HG03039 (cell line): ENCODE results near the gene NTF3.

Experiments used
- ATAC-seq: cut with Tn5 transposase; IDR thresholded peaks from one replicate; pipeline ENCODE4 v1.9.1; 2021; ENCODE audit warnings: mild to moderate bottlenecking, moderate library complexity; ENCODE audit not compliant: unreplicated experiment

Gene NTF3

GRCh38 chr12:5509557-5509956, 77.6 kb downstream of the NTF3 start:
- ATAC-seq, result no peak

- ATAC-seq, result no peak
Observed at GRCh38 chr12:5510251-5510805, 78.4 kb downstream of the NTF3 start.

- no peak for ATAC-seq
Observed at GRCh38 chr12:5511256-5511643, 79.3 kb downstream of the NTF3 start.

GRCh38 chr12:5511644-5512600, 80.0 kb downstream of the NTF3 start:
- no peak for ATAC-seq

GRCh38 chr12:5512601-5512970, 80.7 kb downstream of the NTF3 start:
- no peak for ATAC-seq

- no peak for ATAC-seq
Observed at GRCh38 chr12:5513406-5513805, 81.5 kb downstream of the NTF3 start.

- ATAC-seq, result no peak
Observed at GRCh38 chr12:5514016-5514415, 82.1 kb downstream of the NTF3 start.

- no peak for ATAC-seq
Observed at GRCh38 chr12:5514545-5514944, 82.6 kb downstream of the NTF3 start.

GRCh38 chr12:5515458-5515857, 83.5 kb downstream of the NTF3 start:
- no peak for ATAC-seq

- no peak for ATAC-seq
Observed at GRCh38 chr12:5516371-5517241, 84.7 kb downstream of the NTF3 start.

- ATAC-seq, result no peak
Observed at GRCh38 chr12:5518584-5519365, 86.9 kb downstream of the NTF3 start.

GRCh38 chr12:5520037-5520436, 88.1 kb downstream of the NTF3 start:
- no peak for ATAC-seq

GRCh38 chr12:5520831-5521230, 88.9 kb downstream of the NTF3 start:
- no peak for ATAC-seq

- ATAC-seq, result no peak
Observed at GRCh38 chr12:5521456-5522325, 89.8 kb downstream of the NTF3 start.

GRCh38 chr12:5522432-5523335, 90.8 kb downstream of the NTF3 start:
- ATAC-seq, result no peak

- no peak for ATAC-seq
Observed at GRCh38 chr12:5523396-5524115, 91.6 kb downstream of the NTF3 start.

GRCh38 chr12:5524116-5524768, 92.3 kb downstream of the NTF3 start:
- ATAC-seq, result no peak
